H9 (cell line): ENCODE data around the gene ZNF318. TPM values are rescaled to one million over a fixed set of nuclear protein-coding genes. Genes with fewer than 3 reads are reported as not detected.
"Not testable (repeated sequence)": the region's sequence is repeated elsewhere in the genome, so short reads cannot be mapped to it uniquely, and the experiment has no call there.

Source experiments
- DNase-seq: peaks from one replicate; pipeline ENCODE4 v3.0.0-alpha.2; 2017
- H2AFZ ChIP-seq: one replicate; pipeline ENCODE4 v1.6.1; 2013; ENCODE audit warnings: mild to moderate bottlenecking, low read length, control low read depth, moderate library complexity
- H2AK5ac ChIP-seq: 2 replicates; pipeline ENCODE4 v1.6.1; 2013; ENCODE audit warnings: low read length, control low read depth, mixed read lengths; ENCODE audit not compliant: insufficient read length
- H2BK120ac ChIP-seq: one replicate; pipeline ENCODE4 v1.6.1; 2013; ENCODE audit warnings: low read depth, mild to moderate bottlenecking, low read length, control low read depth, inconsistent platforms; ENCODE audit not compliant: poor library complexity, severe bottlenecking
- H2BK12ac ChIP-seq: 2 replicates; pipeline ENCODE4 v1.6.1; 2013; ENCODE audit warnings: low read length, control low read depth, mixed read lengths, low read depth; ENCODE audit not compliant: insufficient read length
- H2BK15ac ChIP-seq: 2 replicates; pipeline ENCODE4 v1.6.1; 2013; ENCODE audit warnings: low read depth, low read length, control low read depth
- H2BK20ac ChIP-seq: one replicate; pipeline ENCODE4 v1.6.1; 2013; ENCODE audit warnings: low read depth, mild to moderate bottlenecking, low read length, control low read depth, inconsistent platforms; ENCODE audit not compliant: poor library complexity, severe bottlenecking
- H2BK5ac ChIP-seq: 2 replicates; pipeline ENCODE4 v1.6.1; 2013; ENCODE audit warnings: low read length, control low read depth, mixed read lengths; ENCODE audit not compliant: insufficient read length
- H3K14ac ChIP-seq: 2 replicates; pipeline ENCODE4 v1.6.1; 2013; ENCODE audit warnings: low read length, control low read depth; ENCODE audit not compliant: insufficient read depth
- H3K18ac ChIP-seq: 2 replicates; pipeline ENCODE4 v1.6.1; 2013; ENCODE audit warnings: low read depth, mild to moderate bottlenecking, mixed read lengths, low read length, control low read depth; ENCODE audit not compliant: insufficient read length
- H3K23ac ChIP-seq: 2 replicates; pipeline ENCODE4 v1.6.1; 2013; ENCODE audit warnings: low read length, control low read depth, mixed read lengths, low read depth; ENCODE audit not compliant: insufficient read length
- H3K23me2 ChIP-seq: 2 replicates; pipeline ENCODE4 v1.6.1; 2013; ENCODE audit warnings: low read depth, mild to moderate bottlenecking, mixed read lengths, low read length, control low read depth; ENCODE audit not compliant: insufficient read length, poor library complexity, severe bottlenecking
- H3K27ac ChIP-seq: 2 replicates; pipeline ENCODE4 v1.5.1; 2013; ENCODE audit warnings: low read length, control low read depth, mixed read lengths, low read depth; ENCODE audit not compliant: insufficient read length
- H3K27me3 ChIP-seq: 2 replicates; pipeline ENCODE4 v1.6.1; 2013; ENCODE audit warnings: low read length, control low read depth, inconsistent platforms; ENCODE audit not compliant: insufficient read depth
- H3K4ac ChIP-seq: 2 replicates; pipeline ENCODE4 v1.6.1; 2013; ENCODE audit warnings: low read depth, mild to moderate bottlenecking, control low read depth, inconsistent platforms, low read length, moderate library complexity
- H3K4me1 ChIP-seq: 2 replicates; pipeline ENCODE4 v1.6.1; 2013; ENCODE audit warnings: low read length, control low read depth, inconsistent platforms; ENCODE audit not compliant: insufficient read depth
- H3K4me2 ChIP-seq: 2 replicates; pipeline ENCODE4 v1.6.1; 2013; ENCODE audit warnings: low read length, control low read depth, mixed read lengths; ENCODE audit not compliant: insufficient read length, insufficient read depth
- H3K56ac ChIP-seq: 2 replicates; pipeline ENCODE4 v1.6.1; 2013; ENCODE audit warnings: low read depth, mild to moderate bottlenecking, mixed read lengths, low read length, control low read depth; ENCODE audit not compliant: insufficient read length
- H3K79me1 ChIP-seq: 2 replicates; pipeline ENCODE4 v1.6.1; 2013; ENCODE audit warnings: low read depth, mild to moderate bottlenecking, moderate library complexity, low read length, control low read depth, inconsistent platforms; ENCODE audit not compliant: insufficient read depth, poor library complexity, severe bottlenecking
- H3K79me2 ChIP-seq: 2 replicates; pipeline ENCODE4 v1.6.1; 2013; ENCODE audit warnings: low read length, control low read depth, inconsistent platforms; ENCODE audit not compliant: insufficient read depth
- H3K9ac ChIP-seq: 2 replicates; pipeline ENCODE4 v1.6.1; 2013; ENCODE audit warnings: low read length, control low read depth, mixed read lengths; ENCODE audit not compliant: insufficient read length; ENCODE audit errors: extremely low read depth
- H3K9me3 ChIP-seq: one replicate; pipeline ENCODE4 v1.6.1; 2013; ENCODE audit warnings: low read depth, low read length, inconsistent platforms; ENCODE audit not compliant: control insufficient read depth
- H3T11ph ChIP-seq: one replicate; pipeline ENCODE4 v1.6.1; 2013; ENCODE audit warnings: mild to moderate bottlenecking, low read length, control low read depth, inconsistent platforms
- H4K20me1 ChIP-seq: one replicate; pipeline ENCODE4 v1.6.1; 2013; ENCODE audit not compliant: control insufficient read depth, insufficient read length, insufficient read depth
- H4K5ac ChIP-seq: 2 replicates; pipeline ENCODE4 v1.6.1; 2013; ENCODE audit warnings: low read depth, mild to moderate bottlenecking, mixed read lengths, low read length, control low read depth; ENCODE audit not compliant: insufficient read length
- H4K8ac ChIP-seq: replicated peaks from 2 replicates; pipeline ENCODE4 v1.6.1; 2013; ENCODE audit warnings: low read length, control low read depth, mixed read lengths, low read depth; ENCODE audit not compliant: insufficient read length
- H4K91ac ChIP-seq: 2 replicates; pipeline ENCODE4 v1.6.1; 2013; ENCODE audit warnings: low read depth, mild to moderate bottlenecking, moderate library complexity, mixed read lengths, low read length, control low read depth; ENCODE audit not compliant: insufficient read length
- H3K27ac Mint-ChIP-seq, 3 experiments: 2 replicates in 2 of 3; 3 replicates in 1 of 3; pipeline ENCODE4 v1.8.0; 2020 to 2021; ENCODE audit warnings: mixed read lengths in 3 of 3, mild to moderate bottlenecking in 1 of 3, moderate library complexity in 1 of 3
- H3K27me3 Mint-ChIP-seq: 2 replicates; pipeline ENCODE4 v1.8.0; 2021; ENCODE audit warnings: low read depth, mild to moderate bottlenecking, moderate library complexity, mixed read lengths
- H3K36me3 Mint-ChIP-seq, 3 experiments: 2 replicates in 2 of 3; 3 replicates in 1 of 3; pipeline ENCODE4 v1.8.0; 2020 to 2021; ENCODE audit warnings: low read depth in 3 of 3, mixed read lengths in 3 of 3; ENCODE audit not compliant: insufficient read depth in 1 of 3
- H3K4me1 Mint-ChIP-seq, 2 experiments: 2 replicates each; pipeline ENCODE4 v1.8.0; 2020; ENCODE audit warnings: mixed read lengths in 2 of 2
- H3K4me3 Mint-ChIP-seq, 2 experiments: 2 replicates in 1 of 2; 3 replicates in 1 of 2; pipeline ENCODE4 v1.8.0; 2020 to 2021; ENCODE audit warnings: mild to moderate bottlenecking in 2 of 2, mixed read lengths in 2 of 2, moderate library complexity in 1 of 2
- H3K9me3 Mint-ChIP-seq, 2 experiments: 2 replicates in 1 of 2; 3 replicates in 1 of 2; pipeline ENCODE4 v1.8.0; 2020; ENCODE audit warnings: mild to moderate bottlenecking in 2 of 2, mixed read lengths in 2 of 2, moderate library complexity in 1 of 2
- CTCF ChIP-seq: fragments of 200-600 bp; sonication (generic); conservative IDR thresholded peaks from 3 replicates; pipeline ENCODE4 v1.8.0; 2021; ENCODE audit warnings: antibody characterized with exemption, mild to moderate bottlenecking
- WGBS: extraction: QIAGEN DNeasy Blood & Tissue Kit; methylation state at CpG from one replicate; pipeline ENCODE4 v1.1.7; 2013; ENCODE audit warnings: missing lambda C conversion rate, low lambda C conversion rate, mixed read lengths; ENCODE audit not compliant: insufficient read length; ENCODE audit errors: extremely low coverage; 5-methylcytosine and 5-hydroxymethylcytosine counted together
- total RNA-seq: library from RNA; stranded (reverse); gene quantifications from 2 replicates; pipeline ENCODE4 v1.2.1, GENCODE V29; 2021

Gene ZNF318
- total RNA-seq, 1 experiment from 2014 or later = 16.3 TPM

- Histone ChIP-seq H3K56ac (no peak overlapping the region), H3K4me2 (no peak overlapping the region), H3K4me1 (no peaks in the 10 kb centered on the region), H2BK20ac (no peak overlapping the region), H2BK12ac (no peak overlapping the region), H3K27ac (no peak overlapping the region), H4K8ac (no peak overlapping the region), H4K5ac (no peak overlapping the region), H3K27me3 (no peaks in the 10 kb centered on the region), H3K9ac (no peak overlapping the region), H2BK5ac (no peak overlapping the region), H3K9me3 (no peaks in the 10 kb centered on the region), H3K79me2 (no peaks in the 10 kb centered on the region), H3K14ac (no peak overlapping the region), H2AFZ (no peak overlapping the region), H3T11ph (no peak overlapping the region), H2BK15ac (no peak overlapping the region), H3K18ac (no peak overlapping the region), H4K20me1 (no peaks in the 10 kb centered on the region), H4K91ac (no peak overlapping the region), H3K4ac (no peak overlapping the region), H3K23me2 (no peaks in the 10 kb centered on the region), H3K23ac (no peak overlapping the region), H2BK120ac (no peak overlapping the region), H3K79me1 (no peaks in the 10 kb centered on the region), H2AK5ac (no peak overlapping the region)
- Mint-ChIP-seq H3K4me1 (no peaks in the 10 kb centered on the region), H3K9me3 (peaks cover 0 to 2% of the 10 kb centered on the region in 2 experiments; a peak in 1 of 5 replicates), H3K27ac (no peak overlapping the region), H3K36me3 (no peaks in the 10 kb centered on the region), H3K27me3 (peaks cover 9% of the 10 kb centered on the region; the same call in 1 of the 2 replicates), H3K4me3 (no peak overlapping the region)
- TF ChIP-seq CTCF = no peak
- no peak for DNase-seq
- no CpG with 5 or more reads among the region's 5 CpGs for WGBS
These were observed 43.1 kb upstream of the ZNF318 start for GRCh38 chr6:43412541-43412940.

- not testable (repeated sequence) for H2BK15ac ChIP-seq, H3K4me1 Mint-ChIP-seq, H2BK20ac ChIP-seq, H2BK120ac ChIP-seq, H3K4me2 ChIP-seq, H3K56ac ChIP-seq, H2BK12ac ChIP-seq, H2AK5ac ChIP-seq, H3K36me3 Mint-ChIP-seq, H3K4ac ChIP-seq, H4K91ac ChIP-seq, H3K14ac ChIP-seq, H3K23me2 ChIP-seq, H3K79me2 ChIP-seq, H4K8ac ChIP-seq, H3K27ac Mint-ChIP-seq, H3K27me3 ChIP-seq, H3K27me3 Mint-ChIP-seq, DNase-seq, H3T11ph ChIP-seq, H3K9ac ChIP-seq, H3K9me3 Mint-ChIP-seq, H4K5ac ChIP-seq, H3K4me1 ChIP-seq, H3K27ac ChIP-seq, H2AFZ ChIP-seq, H3K23ac ChIP-seq, H3K9me3 ChIP-seq, H4K20me1 ChIP-seq, H3K79me1 ChIP-seq, H3K18ac ChIP-seq, H3K4me3 Mint-ChIP-seq, H2BK5ac ChIP-seq
- no CpG with 5 or more reads among the region's 1 CpG for WGBS
These were observed 41.3 kb upstream of the ZNF318 start for GRCh38 chr6:43410776-43411175.
